ENCODE data around the gene SPNS2. TPM values are rescaled to one million over a fixed set of nuclear protein-coding genes. Genes with fewer than 3 reads are reported as not detected.

The SPNS2 gene
- polyA plus RNA-seq, 1 of the 3 experiments (the other 2 are of a cell fraction), result 0.08 TPM

DNA sequence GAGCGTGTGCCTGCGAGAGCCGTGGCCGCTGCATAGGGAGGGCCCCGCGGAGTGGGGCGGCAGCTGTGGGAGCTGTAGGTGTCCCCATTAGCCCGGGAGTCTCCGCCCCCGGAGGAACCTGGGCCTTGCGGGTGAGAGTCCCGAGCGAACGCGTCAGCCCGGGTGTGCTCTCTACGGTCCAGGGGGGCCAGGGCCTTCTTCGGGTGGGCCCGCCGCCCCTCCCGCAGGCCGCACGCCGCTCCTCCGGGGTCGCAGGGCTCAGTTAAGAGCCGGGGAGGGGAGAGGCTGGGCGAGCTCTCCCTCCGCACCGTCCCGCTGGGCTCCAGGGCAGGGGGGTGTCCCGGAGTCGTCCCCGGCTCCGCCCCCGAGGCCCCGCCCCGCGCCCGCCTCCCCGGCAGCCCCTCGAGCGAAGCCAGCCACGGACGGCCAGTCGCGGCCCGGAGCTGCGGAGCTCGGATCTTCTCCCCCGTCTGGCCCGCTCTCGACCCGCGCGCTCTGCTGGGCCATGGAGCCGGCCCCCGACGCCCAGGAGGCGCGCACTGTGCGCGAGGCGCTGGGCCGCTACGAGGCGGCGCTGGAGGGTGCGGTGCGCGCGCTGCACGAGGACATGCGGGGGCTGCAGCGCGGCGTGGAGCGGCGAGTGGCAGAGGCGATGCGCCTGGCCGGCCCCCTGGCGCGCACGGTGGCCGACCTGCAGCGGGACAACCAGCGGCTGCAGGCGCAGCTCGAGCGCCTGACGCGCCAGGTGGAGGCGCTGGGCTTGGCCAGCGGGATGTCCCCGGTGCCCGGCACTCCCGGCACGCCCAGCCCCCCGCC lies 85.6 kb downstream of the SPNS2 start, which contains the start of gene SMTNL2:
TSS of gene SMTNL2 (plus strand) at position 429 of the 816 bp plus-strand sequence. CDS start at position 506, 77 bp downstream.
- Histone ChIP-seq H3K9me2 (no peaks in the 10 kb centered on the region), H3K79me2 (ENCODE audit: insufficient read depth) (no peaks in the 10 kb centered on the region), H3K9me3 (no peaks in the 10 kb centered on the region), H4K20me1 (ENCODE audit: insufficient read depth) (no peaks in the 10 kb centered on the region), H3K36me3 (replicated peaks in 1 of 2; ENCODE audit: control insufficient read depth in 1 of 2, insufficient read depth in 2 of 2, low read length in 1 of 2) (no peaks in the 10 kb centered on the region), H3K27me3 (ENCODE audit: insufficient read depth) (peaks cover 61% of the 10 kb centered on the region), H2AFZ (ENCODE audit: low read depth) (no peak within 1 kb of the TSS), H3K9ac (no peak within 1 kb of the TSS), H3K4me3 (ENCODE audit: low read depth in 2 of 2, low read length in 1 of 2) (no peak within 1 kb of the TSS), H3F3A (replicated peaks; ENCODE audit: insufficient read depth) (no peaks in the 10 kb centered on the region), H3K27ac (ENCODE audit: low read depth in 2 of 2, low read length in 1 of 2) (no peak within 1 kb of the TSS), H3K4me1 (ENCODE audit: control insufficient read depth in 1 of 2, insufficient read depth in 2 of 2, low read depth in 1 of 2, low read length in 1 of 2) (peaks cover 0 to 27% of the 10 kb centered on the region in 2 experiments; a peak in 1 of 4 replicates), H3K4me2 (peak within 1 kb of the TSS; percentile 57; the same call in 1 of the 2 replicates)
- ChIA-PET POLR2A (no interaction called here), CTCF (interaction anchor here (1.0 to 6.8 kb wide), 9 partner anchors 8 to 91 kb away, joined by 3 to 74 read pairs (median 6); no protein-coding TSS in a partner anchor)
- TF ChIP-seq NRF1 (IDR thresholded peaks at IDR 0.05; ENCODE audit: low read depth, low read length), result no peak
- TF ChIP-seq YY1 (IDR thresholded peaks at IDR 0.05; ENCODE audit: low read depth), result no peak
- no peak for TF ChIP-seq SIN3A (IDR thresholded peaks at IDR 0.05; ENCODE audit: borderline replicate concordance, low read depth, low read length)
- no peak for TF ChIP-seq NFIC (IDR thresholded peaks at IDR 0.05; ENCODE audit: borderline replicate concordance)
- TF ChIP-seq RFX5 (IDR thresholded peaks at IDR 0.05; ENCODE audit: low read length), result no peak
- TF ChIP-seq EP300 (IDR thresholded peaks at IDR 0.05; ENCODE audit: borderline replicate concordance in 1 of 2, low read depth in 1 of 2, low read length in 1 of 2), result no peak
- no peak for TF ChIP-seq MEF2A (IDR thresholded peaks at IDR 0.05; ENCODE audit: borderline replicate concordance, low read depth)
- WGBS (ENCODE audit: low lambda C conversion rate), result 4% methylated on average over 20 of the region's 100 CpGs
- DNase-seq, result peak; percentile 64

DNA sequence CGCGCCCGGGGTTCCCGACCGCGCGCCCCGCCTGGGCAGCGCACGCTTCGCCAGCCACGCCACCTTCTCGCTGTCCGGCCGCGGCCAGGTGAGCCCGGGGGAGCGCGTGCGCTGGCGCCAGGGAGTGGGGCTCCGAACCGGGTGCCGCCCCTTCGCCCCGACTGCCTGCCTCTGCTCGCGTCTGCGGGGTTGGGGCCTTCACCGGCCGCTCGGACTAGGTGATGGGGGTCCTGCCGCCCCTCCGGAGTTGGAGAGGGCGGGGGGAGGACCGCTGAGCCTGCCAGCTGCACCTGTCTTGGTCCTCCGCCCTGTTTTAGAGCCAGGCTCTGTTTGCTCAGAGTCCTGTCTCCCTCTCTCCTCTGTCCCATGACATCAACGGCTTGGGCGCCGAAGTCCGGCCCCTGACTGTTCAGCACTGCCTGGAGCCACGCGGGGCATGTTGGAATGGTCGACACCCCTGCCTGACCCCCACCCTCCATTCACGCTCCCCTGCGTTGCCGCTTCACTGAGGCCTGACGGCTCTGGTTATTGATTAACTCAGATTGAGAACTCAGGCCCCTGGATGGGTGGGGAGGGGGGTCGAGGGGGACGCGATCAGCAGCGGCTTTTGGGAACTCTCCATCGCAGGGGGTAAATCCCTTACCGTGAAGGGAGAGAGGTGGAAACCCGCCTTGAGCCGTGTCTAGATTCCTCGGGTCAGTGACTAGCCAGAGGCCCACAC lies 86.4 kb downstream of the SPNS2 start:
- H3K27me3 ChIP-seq (ENCODE audit: insufficient read depth), result peaks cover 62% of the 10 kb centered on the region
- POLR2A ChIA-PET, result no interaction called here
- no peak for DNase-seq
- no peaks in the 10 kb centered on the region for H3F3A ChIP-seq (replicated peaks; ENCODE audit: insufficient read depth)
- TF ChIP-seq, protein P1, sequence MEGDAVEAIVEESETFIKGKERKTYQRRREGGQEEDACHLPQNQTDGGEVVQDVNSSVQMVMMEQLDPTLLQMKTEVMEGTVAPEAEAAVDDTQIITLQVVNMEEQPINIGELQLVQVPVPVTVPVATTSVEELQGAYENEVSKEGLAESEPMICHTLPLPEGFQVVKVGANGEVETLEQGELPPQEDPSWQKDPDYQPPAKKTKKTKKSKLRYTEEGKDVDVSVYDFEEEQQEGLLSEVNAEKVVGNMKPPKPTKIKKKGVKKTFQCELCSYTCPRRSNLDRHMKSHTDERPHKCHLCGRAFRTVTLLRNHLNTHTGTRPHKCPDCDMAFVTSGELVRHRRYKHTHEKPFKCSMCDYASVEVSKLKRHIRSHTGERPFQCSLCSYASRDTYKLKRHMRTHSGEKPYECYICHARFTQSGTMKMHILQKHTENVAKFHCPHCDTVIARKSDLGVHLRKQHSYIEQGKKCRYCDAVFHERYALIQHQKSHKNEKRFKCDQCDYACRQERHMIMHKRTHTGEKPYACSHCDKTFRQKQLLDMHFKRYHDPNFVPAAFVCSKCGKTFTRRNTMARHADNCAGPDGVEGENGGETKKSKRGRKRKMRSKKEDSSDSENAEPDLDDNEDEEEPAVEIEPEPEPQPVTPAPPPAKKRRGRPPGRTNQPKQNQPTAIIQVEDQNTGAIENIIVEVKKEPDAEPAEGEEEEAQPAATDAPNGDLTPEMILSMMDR (IDR thresholded peaks at IDR 0.05), result no peak
- TF ChIP-seq SMC3 (IDR thresholded peaks at IDR 0.05; ENCODE audit: low read depth, low read length) (no peak), GATA2 (CRISPR knock-in tag; IDR thresholded peaks at IDR 0.05) (no peak), EZH2phosphoT487 (IDR thresholded peaks at IDR 0.05; ENCODE audit: borderline replicate concordance, low read depth) (no peak), FOSL2 (IDR thresholded peaks at IDR 0.05; ENCODE audit: borderline replicate concordance, low read depth) (no peak), NFIC (IDR thresholded peaks at IDR 0.05; ENCODE audit: borderline replicate concordance) (no peak), NRF1 (IDR thresholded peaks at IDR 0.05; ENCODE audit: low read depth, low read length) (no peak), SIN3A (IDR thresholded peaks at IDR 0.05; ENCODE audit: borderline replicate concordance, low read depth, low read length) (no peak), CHD2 (IDR thresholded peaks at IDR 0.05; ENCODE audit: low read length, partially characterized antibody) (no peak), EP300 (IDR thresholded peaks at IDR 0.05; ENCODE audit: borderline replicate concordance in 1 of 2, low read depth in 1 of 2, low read length in 1 of 2) (no peak), FOXJ3 (CRISPR knock-in tag; IDR thresholded peaks at IDR 0.05) (no peak), RCOR1 (IDR thresholded peaks at IDR 0.05; ENCODE audit: low read length) (no peak), TCF12 (IDR thresholded peaks at IDR 0.05) (no peak), FOXM1 (IDR thresholded peaks at IDR 0.05; ENCODE audit: low read depth) (no peak), YY1 (IDR thresholded peaks at IDR 0.05; ENCODE audit: low read depth) (no peak)
- TF ChIP-seq, protein P2, sequence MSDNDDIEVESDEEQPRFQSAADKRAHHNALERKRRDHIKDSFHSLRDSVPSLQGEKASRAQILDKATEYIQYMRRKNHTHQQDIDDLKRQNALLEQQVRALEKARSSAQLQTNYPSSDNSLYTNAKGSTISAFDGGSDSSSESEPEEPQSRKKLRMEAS (IDR thresholded peaks at IDR 0.05; ENCODE audit: low read depth), result no peak
- TF ChIP-seq, protein P3, sequence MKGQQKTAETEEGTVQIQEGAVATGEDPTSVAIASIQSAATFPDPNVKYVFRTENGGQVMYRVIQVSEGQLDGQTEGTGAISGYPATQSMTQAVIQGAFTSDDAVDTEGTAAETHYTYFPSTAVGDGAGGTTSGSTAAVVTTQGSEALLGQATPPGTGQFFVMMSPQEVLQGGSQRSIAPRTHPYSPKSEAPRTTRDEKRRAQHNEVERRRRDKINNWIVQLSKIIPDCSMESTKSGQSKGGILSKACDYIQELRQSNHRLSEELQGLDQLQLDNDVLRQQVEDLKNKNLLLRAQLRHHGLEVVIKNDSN (IDR thresholded peaks at IDR 0.05; ENCODE audit: borderline replicate concordance, low read depth), result no peak
- TF ChIP-seq, protein P4, sequence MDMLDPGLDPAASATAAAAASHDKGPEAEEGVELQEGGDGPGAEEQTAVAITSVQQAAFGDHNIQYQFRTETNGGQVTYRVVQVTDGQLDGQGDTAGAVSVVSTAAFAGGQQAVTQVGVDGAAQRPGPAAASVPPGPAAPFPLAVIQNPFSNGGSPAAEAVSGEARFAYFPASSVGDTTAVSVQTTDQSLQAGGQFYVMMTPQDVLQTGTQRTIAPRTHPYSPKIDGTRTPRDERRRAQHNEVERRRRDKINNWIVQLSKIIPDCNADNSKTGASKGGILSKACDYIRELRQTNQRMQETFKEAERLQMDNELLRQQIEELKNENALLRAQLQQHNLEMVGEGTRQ (IDR thresholded peaks at IDR 0.05; ENCODE audit: borderline replicate concordance, low read depth, low read length), result no peak
- no peak overlapping the region for H3K4me2 ChIP-seq
- H3K36me3 ChIP-seq (replicated peaks in 1 of 2; ENCODE audit: control insufficient read depth in 1 of 2, insufficient read depth in 2 of 2, low read length in 1 of 2), result no peaks in the 10 kb centered on the region
- CTCF ChIA-PET, result interaction anchor here (1.0 to 6.8 kb wide), 5 partner anchors 7 to 40 kb away, joined by 4 to 74 read pairs (median 8); no protein-coding TSS in a partner anchor
- H3K4me3 ChIP-seq (ENCODE audit: low read depth in 2 of 2, low read length in 1 of 2), result no peak overlapping the region
- H4K20me1 ChIP-seq (ENCODE audit: insufficient read depth), result no peaks in the 10 kb centered on the region
- no peak overlapping the region for H3K27ac ChIP-seq (ENCODE audit: low read depth in 2 of 2, low read length in 1 of 2)
- H3K4me1 ChIP-seq (ENCODE audit: control insufficient read depth in 1 of 2, insufficient read depth in 2 of 2, low read depth in 1 of 2, low read length in 1 of 2), result peaks cover 0 to 27% of the 10 kb centered on the region in 2 experiments; a peak in 1 of 4 replicates
- no peak overlapping the region for H3K9ac ChIP-seq
- WGBS (ENCODE audit: low lambda C conversion rate), result 20% methylated on average over 34 of the region's 57 CpGs
- no peaks in the 10 kb centered on the region for H3K9me2 ChIP-seq
- no peaks in the 10 kb centered on the region for H3K9me3 ChIP-seq
- no peak overlapping the region for H2AFZ ChIP-seq (ENCODE audit: low read depth)
- no peaks in the 10 kb centered on the region for H3K79me2 ChIP-seq (ENCODE audit: insufficient read depth)

Measured in SK-N-SH (cell line).